NCI-H345 treated with DMSO at 0.1 percent for 48 hours (cell line): ENCODE data around the gene CASP5.
"Not testable (repeated sequence)": the region's sequence is repeated elsewhere in the genome, so short reads cannot be mapped to it uniquely, and the experiment has no call there.

Experiments used
- DNase-seq: peaks from one replicate; lab custom pipeline; 2025; ENCODE audit not compliant: unreplicated experiment; lab: John Stamatoyannopoulos, UW

The CASP5 gene

DNA sequence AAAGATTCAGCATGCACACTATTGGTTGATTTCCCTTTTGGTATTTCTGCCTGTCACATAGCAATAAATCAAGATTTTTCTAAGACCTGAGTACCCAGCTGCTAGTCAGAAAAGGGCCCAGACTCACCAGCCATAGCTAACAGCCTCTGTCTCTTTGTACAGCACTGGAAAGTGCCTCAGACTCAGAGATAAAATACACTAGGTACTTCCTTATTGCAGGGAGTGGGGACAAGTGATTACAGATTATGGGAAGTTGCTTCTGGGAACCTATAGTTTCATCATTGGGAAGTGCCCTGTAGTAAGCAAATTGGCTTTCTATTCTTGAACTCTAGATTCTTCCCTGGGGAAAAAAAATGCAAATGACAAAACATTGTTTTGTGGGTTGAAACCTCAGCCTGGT, at the start of gene CASP5:
CASP5 (minus strand) TSS at position 166 of the 400 bp plus-strand sequence; CDS start at position 134, 32 bp downstream.
- no peak for DNase-seq

DNA sequence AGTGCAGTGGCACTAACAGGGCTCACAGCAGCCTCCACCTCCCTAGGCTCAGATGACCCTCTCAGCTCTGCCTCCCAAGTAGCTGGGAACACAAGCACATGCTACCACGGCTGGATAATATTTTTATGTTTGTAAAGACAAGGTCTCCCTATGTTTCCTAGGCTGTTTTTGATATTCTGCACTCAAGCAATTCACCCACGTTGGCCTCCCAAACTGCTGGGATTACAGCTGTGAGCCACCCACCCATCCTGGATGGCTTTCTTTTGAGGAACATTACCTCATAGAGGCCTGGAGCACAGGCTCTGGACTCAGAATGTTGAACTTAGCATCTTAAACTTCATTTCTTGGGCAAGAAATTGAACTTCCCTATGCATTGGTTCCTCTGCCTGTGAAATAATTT, 49.1 kb upstream of the CASP5 start:
- not testable (repeated sequence) for DNase-seq

DNA sequence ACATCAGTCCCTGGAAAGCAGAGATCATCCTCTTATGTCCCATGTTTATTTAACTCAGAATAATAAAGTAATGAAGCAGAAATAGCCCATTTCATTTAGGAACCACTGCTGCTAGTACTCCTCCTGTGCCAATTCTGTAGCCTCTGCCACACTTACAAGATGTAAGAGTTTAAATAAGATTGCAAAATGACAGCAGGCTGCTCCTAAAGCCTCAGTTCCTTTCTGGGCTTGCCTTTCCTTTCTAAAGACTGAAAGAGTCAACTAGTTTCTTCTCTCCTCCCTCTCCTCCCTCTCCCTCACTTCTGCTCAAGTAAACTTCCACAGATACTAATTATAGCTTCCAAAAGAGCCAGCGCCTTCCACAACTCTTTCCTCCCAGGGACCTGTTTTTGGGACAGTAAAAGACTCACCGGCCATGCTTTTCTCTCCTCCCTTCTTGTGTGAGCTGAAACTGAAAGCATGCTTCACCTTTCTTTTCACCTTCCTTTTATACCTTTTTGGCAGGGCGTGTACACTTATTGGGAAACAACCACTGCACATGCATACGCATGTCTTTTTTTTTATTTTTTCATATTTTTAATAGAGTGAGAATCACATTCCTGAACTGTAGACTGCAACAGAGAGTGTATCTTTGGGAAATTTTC, 48.2 kb upstream of the CASP5 start:
- DNase-seq: no peak

GRCh38 chr11:105070306-105070705, 47.3 kb upstream of the CASP5 start:
- no peak for DNase-seq

GRCh38 chr11:105069749-105070148, 46.8 kb upstream of the CASP5 start:
- not testable (repeated sequence) for DNase-seq

- DNase-seq: not testable (repeated sequence)
These were observed 40.4 kb upstream of the CASP5 start for GRCh38 chr11:105063245-105063941.

- DNase-seq: no peak
These were observed 34.5 kb upstream of the CASP5 start for GRCh38 chr11:105057432-105057831.

- DNase-seq: no peak
These were observed 33.5 kb upstream of the CASP5 start for GRCh38 chr11:105056446-105056845.

GRCh38 chr11:105054723-105055493, 31.9 kb upstream of the CASP5 start:
- DNase-seq: no peak

GRCh38 chr11:105052487-105052886, 29.5 kb upstream of the CASP5 start:
- DNase-seq: no peak

DNA sequence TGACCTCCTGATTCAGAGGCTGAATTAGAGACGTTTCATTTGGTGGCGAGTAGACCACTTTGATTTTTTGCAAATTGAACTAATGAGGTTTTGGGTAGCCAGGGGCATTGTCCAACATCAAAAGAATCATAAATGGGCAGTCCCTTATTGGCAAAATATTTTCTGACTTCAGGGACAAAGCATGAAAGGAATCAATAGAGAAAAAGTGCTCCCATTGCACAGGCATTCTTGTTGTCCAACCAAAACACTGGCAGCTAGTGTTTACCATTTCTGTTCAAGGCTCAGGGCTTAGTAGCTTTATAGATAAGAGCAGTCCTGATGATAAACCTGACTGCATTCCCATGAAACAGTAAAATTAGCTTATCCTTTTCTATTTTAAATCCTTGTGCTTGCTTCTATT, 28.6 kb upstream of the CASP5 start:
- DNase-seq: no peak

GRCh38 chr11:105049481-105049880, 26.5 kb upstream of the CASP5 start:
- DNase-seq: no peak

DNA sequence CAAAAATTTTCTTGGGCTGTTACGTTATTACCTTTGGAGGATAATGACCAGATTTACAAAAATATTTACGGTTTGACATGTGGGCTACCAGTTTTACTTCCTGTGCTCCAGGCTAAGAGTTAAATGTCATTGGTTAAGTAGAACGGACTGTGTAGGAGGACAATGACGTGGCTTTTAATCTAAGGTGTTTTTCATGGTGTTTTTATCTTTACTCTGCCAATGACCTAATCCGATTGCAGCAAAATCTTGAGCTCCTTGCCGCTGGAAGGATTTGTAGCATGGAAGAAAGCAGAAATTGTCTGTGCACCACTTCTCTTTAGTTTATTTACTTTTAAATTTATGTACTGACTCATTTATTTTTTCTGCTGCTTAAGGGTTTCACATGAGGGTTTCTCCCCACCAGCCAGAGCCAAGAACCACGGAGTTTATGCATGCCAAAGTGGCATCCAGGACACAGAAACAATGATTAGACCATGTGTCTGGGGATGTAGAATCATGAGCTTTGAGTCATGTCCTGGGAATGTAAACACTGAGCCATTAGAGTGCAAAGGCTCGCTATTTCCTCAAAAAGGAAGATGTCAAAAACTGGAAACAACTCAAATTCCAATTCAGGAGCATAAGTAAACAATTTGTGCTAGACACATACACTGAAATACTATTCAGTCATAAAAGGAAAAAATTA, 24.1 kb upstream of the CASP5 start:
- no peak for DNase-seq

DNA sequence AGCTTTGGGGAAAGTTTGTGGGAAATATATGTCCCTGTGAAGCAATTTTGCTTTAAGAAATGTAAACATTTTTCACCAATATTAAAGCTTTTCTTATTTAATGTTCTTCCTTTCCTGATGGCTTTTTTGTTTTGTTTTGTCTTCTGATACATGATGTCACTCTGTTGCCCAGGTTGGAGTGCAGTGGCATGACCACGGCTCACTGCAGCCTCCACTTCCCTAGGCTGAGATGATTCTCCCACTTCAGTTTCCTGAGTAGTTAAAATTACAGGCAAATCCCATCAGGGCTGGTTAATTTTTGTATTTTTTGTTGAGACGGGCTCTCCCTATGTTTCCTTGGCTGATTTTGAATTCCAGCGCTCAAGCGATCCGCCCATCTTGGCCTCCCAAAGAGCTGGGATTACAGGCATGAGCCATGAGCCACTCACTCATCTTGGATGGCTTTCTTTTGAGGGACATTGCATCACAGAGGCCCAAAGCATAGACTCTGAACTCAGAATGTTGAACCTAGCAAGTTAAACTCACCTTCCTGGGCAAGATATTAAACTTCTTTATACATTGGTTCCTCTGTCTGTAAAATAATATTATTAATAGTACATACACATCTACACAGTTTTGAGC, 22.8 kb upstream of the CASP5 start:
- DNase-seq: no peak

DNA sequence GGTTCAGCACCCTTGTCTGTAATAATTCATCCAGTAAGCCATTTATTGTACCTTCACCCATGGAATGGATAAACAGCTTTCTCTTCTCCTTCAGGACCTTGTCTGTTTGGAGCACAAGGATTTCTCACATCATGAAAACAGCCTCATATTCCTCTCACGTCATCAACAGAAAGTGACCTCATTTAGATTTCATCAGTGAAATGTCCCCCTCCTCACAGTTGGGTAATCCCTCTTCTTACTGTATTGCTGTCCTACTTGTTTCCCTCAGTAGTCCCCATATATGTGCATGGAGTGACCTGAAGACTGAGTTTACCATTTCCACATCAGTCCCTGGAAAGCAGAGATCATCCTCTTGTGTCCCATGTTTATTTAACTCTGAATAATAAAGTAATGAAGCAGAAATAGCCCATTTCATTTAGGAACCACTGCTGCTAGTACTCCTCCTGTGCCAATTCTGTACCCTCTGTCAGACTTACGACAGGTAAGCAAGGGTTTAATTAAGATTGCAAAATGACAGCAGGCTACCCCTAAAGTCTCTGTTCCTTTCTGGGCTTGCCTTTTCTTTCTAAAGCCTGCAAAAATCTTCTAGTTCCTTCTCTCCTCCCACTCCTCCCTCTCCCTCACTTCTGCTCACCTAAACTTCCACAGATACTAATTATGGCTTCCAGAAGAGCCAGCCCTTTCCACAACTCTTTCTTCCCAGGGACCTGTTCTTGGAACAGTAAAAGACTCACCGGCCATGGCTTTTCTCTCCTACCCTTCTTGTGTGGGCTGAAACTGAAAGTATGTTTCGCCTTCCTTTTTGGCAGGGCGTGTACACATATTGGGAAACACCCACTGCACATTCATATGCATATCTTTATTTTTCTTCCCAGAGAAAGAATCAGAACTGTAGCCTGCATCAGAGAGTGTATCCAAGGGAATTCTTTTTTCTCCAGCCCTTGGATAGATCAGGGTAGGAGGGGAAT, 21.9 kb upstream of the CASP5 start, which contains the start of gene CARD16:
CARD16 (minus strand) TSS at position 779 of the 968 bp plus-strand sequence; CDS start at position 741, 38 bp downstream.
- DNase-seq: not testable (repeated sequence)

- DNase-seq: no peak
These were observed 19.2 kb upstream of the CASP5 start for GRCh38 chr11:105042178-105042577.

GRCh38 chr11:105040703-105041102, 17.7 kb upstream of the CASP5 start:
- no peak for DNase-seq

GRCh38 chr11:105034813-105035620, 12.0 kb upstream of the CASP5 start, which contains the start of gene CASP1:
TSS of gene CASP1 (minus strand) at chr11:105035144. CDS start at chr11:105035113, 31 bp downstream.
- DNase-seq: no peak

- not testable (repeated sequence) for DNase-seq
These were observed 11.4 kb upstream of the CASP5 start for GRCh38 chr11:105034388-105034787.
